MM.1S (cell line): ENCODE results near the gene CFAP73.

Experiments
- CTCF ChIP-seq: fragments of 300-600 bp; sonication (generic); IDR thresholded peaks from 2 replicates; pipeline ENCODE4 v1.5.1; 2016; ENCODE audit warnings: antibody characterized with exemption, low read length, mixed read lengths
- EZH2 ChIP-seq: fragments of 300-600 bp; sonication (generic); optimal IDR thresholded peaks from 2 replicates; pipeline ENCODE3; 2017; ENCODE audit warnings: low read depth, mild to moderate bottlenecking, antibody characterized with exemption, low read length, mixed read lengths
- EZH2phosphoT487 ChIP-seq: fragments of 300-600 bp; sonication (generic); IDR thresholded peaks from 2 replicates; pipeline ENCODE4 v1.6.1; 2018; ENCODE audit warnings: antibody characterized with exemption, low read length

GRCh38 chr12:113167868-113168267 is 18.3 kb downstream of the CFAP73 start:
- TF ChIP-seq CTCF (no peak), EZH2phosphoT487 (no peak), EZH2 (no peak)
